Measurements from ENCODE around the gene ULK1.
"Not testable (repeated sequence)": the region's sequence is repeated elsewhere in the genome, so short reads cannot be mapped to it uniquely, and the experiment has no call there.

ULK1 gene

GRCh38 chr12:131943389-131943788, 49.0 kb downstream of the ULK1 start:
- no peak for DNase-seq (ENCODE audit: low spot score)

- DNase-seq (ENCODE audit: low spot score) = no peak
These were observed 49.5 kb downstream of the ULK1 start for GRCh38 chr12:131943876-131944275.

- no peak for DNase-seq (ENCODE audit: low spot score)
These were observed 50.3 kb downstream of the ULK1 start for GRCh38 chr12:131944601-131945251.

- DNase-seq (ENCODE audit: low spot score) = no peak
These were observed 52.3 kb downstream of the ULK1 start for GRCh38 chr12:131946757-131947156.

- DNase-seq (ENCODE audit: low spot score) = no peak
These were observed 53.1 kb downstream of the ULK1 start for GRCh38 chr12:131947482-131948027.

GRCh38 chr12:131948166-131948712, 53.8 kb downstream of the ULK1 start:
- no peak for DNase-seq (ENCODE audit: low spot score)

GRCh38 chr12:131948713-131949430, 54.5 kb downstream of the ULK1 start:
- DNase-seq (ENCODE audit: low spot score) = peak; percentile 19

GRCh38 chr12:131949431-131950181, 55.2 kb downstream of the ULK1 start, which contains the start of gene EP400:
EP400 (plus strand) TSS chr12:131949942; CDS start chr12:131960620, 10,678 bp downstream.
- DNase-seq (ENCODE audit: low spot score) = peak; percentile 94

GRCh38 chr12:131950182-131950913, 55.9 kb downstream of the ULK1 start:
- DNase-seq (ENCODE audit: low spot score) = peak; percentile 14

- not testable (repeated sequence) for DNase-seq (ENCODE audit: low spot score)
These were observed 59.4 kb downstream of the ULK1 start for GRCh38 chr12:131953810-131954209.

- not testable (repeated sequence) for DNase-seq (ENCODE audit: low spot score)
These were observed 60.0 kb downstream of the ULK1 start for GRCh38 chr12:131954460-131954859.

GRCh38 chr12:131959116-131959515, 64.7 kb downstream of the ULK1 start:
- no peak for DNase-seq (ENCODE audit: low spot score)

GRCh38 chr12:131959641-131960589, 65.5 kb downstream of the ULK1 start:
- DNase-seq (ENCODE audit: low spot score) = no peak

- not testable (repeated sequence) for DNase-seq (ENCODE audit: low spot score)
These were observed 66.3 kb downstream of the ULK1 start for GRCh38 chr12:131960590-131961325.

- not testable (repeated sequence) for DNase-seq (ENCODE audit: low spot score)
These were observed 66.9 kb downstream of the ULK1 start for GRCh38 chr12:131961328-131961727.

GRCh38 chr12:131962069-131962468, 67.6 kb downstream of the ULK1 start:
- DNase-seq (ENCODE audit: low spot score) = no peak

GRCh38 chr12:131963381-131963780, 69.0 kb downstream of the ULK1 start:
- no peak for DNase-seq (ENCODE audit: low spot score)

- no peak for DNase-seq (ENCODE audit: low spot score)
These were observed 70.7 kb downstream of the ULK1 start for GRCh38 chr12:131965073-131965472.

- DNase-seq (ENCODE audit: low spot score) = no peak
These were observed 76.8 kb downstream of the ULK1 start for GRCh38 chr12:131971226-131971625.
